MCF 10A (cell line): ENCODE data around the gene KIAA0753. TPM values are rescaled to one million over a fixed set of nuclear protein-coding genes. Genes with fewer than 3 reads are reported as not detected.

ENCODE experiments used
- BruUV-seq: library from RNA; stranded (reverse); fragments of 400-500 nt; replicated peaks from 2 replicates; lab custom pipeline; 2021; lab: Mats Ljungman, UMichigan
- CTCF ChIA-PET: fragments of 300-600 bp; sonication (Branson Sonifier 250); formaldehyde crosslinking; extraction: SDS; loops from one replicate; lab custom pipeline; 2021; ENCODE audit warnings: antibody characterized with exemption, inconsistent platforms; lab: Yijun Ruan, JAX
- POLR2A ChIA-PET: fragments of 300-600, 350-650 bp; sonication (Branson Sonifier 250); formaldehyde crosslinking; extraction: SDS; loops from one replicate; lab custom pipeline; 2020; ENCODE audit warnings: antibody characterized with exemption, inconsistent platforms; lab: Yijun Ruan, JAX
- DNase-seq: peaks from one replicate; pipeline ENCODE4 v3.0.0-alpha.2; 2018; ENCODE audit not compliant: unreplicated experiment
- H3K27ac Mint-ChIP-seq: one replicate; pipeline ENCODE4 v1.8.0; 2022; ENCODE audit warnings: mild to moderate bottlenecking, low read depth, mixed read lengths; ENCODE audit not compliant: unreplicated experiment
- H3K27me3 Mint-ChIP-seq: one replicate; pipeline ENCODE4 v1.8.0; 2022; ENCODE audit warnings: mixed read lengths; ENCODE audit not compliant: insufficient read depth, unreplicated experiment
- H3K36me3 Mint-ChIP-seq: one replicate; pipeline ENCODE4 v1.8.0; 2022; ENCODE audit warnings: mild to moderate bottlenecking, moderate library complexity, mixed read lengths; ENCODE audit not compliant: insufficient read depth, unreplicated experiment
- H3K4me1 Mint-ChIP-seq: one replicate; pipeline ENCODE4 v1.8.0; 2022; ENCODE audit warnings: mixed read lengths; ENCODE audit not compliant: insufficient read depth, unreplicated experiment
- H3K4me3 Mint-ChIP-seq: one replicate; pipeline ENCODE4 v1.8.0; 2022; ENCODE audit warnings: mild to moderate bottlenecking, moderate library complexity, mixed read lengths; ENCODE audit not compliant: unreplicated experiment
- H3K9me3 Mint-ChIP-seq: one replicate; pipeline ENCODE4 v1.8.0; 2022; ENCODE audit warnings: mixed read lengths; ENCODE audit not compliant: unreplicated experiment
- CTCF ChIP-seq: fragments of 200-600 bp; IDR thresholded peaks from one replicate; pipeline ENCODE4 v1.8.0; 2022; ENCODE audit warnings: antibody characterized with exemption, mild to moderate bottlenecking; ENCODE audit not compliant: unreplicated experiment
- intact Hi-C: fragments of 100-400 bp; cut with micrococcal nuclease; formaldehyde crosslinking; loops from 2 replicates; pipeline ENCODE4 v1.14.1; 2022
- total RNA-seq: library from RNA; stranded (reverse); gene quantifications from 2 replicates; pipeline ENCODE4 v1.2.3, GENCODE V29; 2022

The KIAA0753 gene
- total RNA-seq, 1 experiment from 2014 or later = 22.8 TPM

- H3K4me1 Mint-ChIP-seq = no peaks in the 10 kb centered on the region
- no TSS peak for BruUV-seq
- intact Hi-C loops = no loop called here
- H3K4me3 Mint-ChIP-seq = no peak overlapping the region
- CTCF ChIA-PET = interaction anchor here (0.6 to 0.8 kb wide), 4 partner anchors 13 to 64 kb away, joined by 3 read pairs; no protein-coding TSS in a partner anchor
- H3K27me3 Mint-ChIP-seq = no peaks in the 10 kb centered on the region
- H3K36me3 Mint-ChIP-seq = peaks cover 37% of the 10 kb centered on the region
- POLR2A ChIA-PET = no interaction called here
- no peak for DNase-seq
- H3K9me3 Mint-ChIP-seq = no peaks in the 10 kb centered on the region
- TF ChIP-seq CTCF = no peak
- no peak overlapping the region for H3K27ac Mint-ChIP-seq
These were observed 104.5 kb downstream of the KIAA0753 start for GRCh38 chr17:6536053-6536452.

DNA sequence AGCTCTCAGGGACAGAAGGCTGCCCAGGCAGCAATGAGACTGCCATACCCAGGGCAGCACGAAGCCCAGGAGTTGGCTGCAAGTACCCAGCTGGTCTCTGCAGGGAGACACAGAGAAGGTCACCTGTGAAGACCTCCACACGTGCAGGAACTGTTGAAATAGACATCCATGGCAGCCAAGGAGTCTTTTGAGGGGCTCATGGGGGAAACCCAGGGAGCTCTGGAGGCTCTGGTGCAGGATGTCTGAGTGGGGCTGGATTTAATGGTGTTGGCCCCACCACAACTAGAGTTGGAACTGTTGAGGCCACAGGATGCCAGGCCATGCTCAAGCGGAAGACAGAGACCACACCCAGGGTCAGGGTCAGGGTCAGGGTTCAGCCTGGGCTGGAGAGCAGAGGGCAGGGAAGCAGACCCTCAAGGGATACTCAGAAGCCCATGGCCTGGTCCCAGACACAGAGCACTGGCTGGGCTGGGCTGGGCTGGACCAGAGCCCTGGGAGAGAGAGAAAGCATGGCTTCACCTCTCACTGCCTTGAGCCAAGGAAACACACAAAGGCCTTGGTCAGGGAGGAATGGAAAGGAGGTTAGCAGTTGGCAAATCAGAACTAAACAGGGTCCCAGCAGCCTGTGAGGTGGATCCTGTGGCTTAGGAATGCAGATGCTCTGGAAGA, 105.5 kb downstream of the KIAA0753 start:
- POLR2A ChIA-PET = no interaction called here
- intact Hi-C loops = no loop called here
- no TSS peak for BruUV-seq
- Mint-ChIP-seq H3K36me3 (peaks cover 37% of the 10 kb centered on the region), H3K9me3 (no peaks in the 10 kb centered on the region), H3K27ac (no peak overlapping the region), H3K4me3 (no peak overlapping the region), H3K27me3 (no peaks in the 10 kb centered on the region), H3K4me1 (no peaks in the 10 kb centered on the region)
- no peak for DNase-seq
- CTCF ChIA-PET = interaction anchor here (1.0 kb wide), 1 partner anchor 18 kb away, joined by 4 read pairs; no protein-coding TSS in a partner anchor
- no peak for TF ChIP-seq CTCF

- no TSS peak for BruUV-seq
- Mint-ChIP-seq H3K4me3 (no peak overlapping the region), H3K27ac (no peak overlapping the region), H3K27me3 (no peaks in the 10 kb centered on the region), H3K9me3 (no peaks in the 10 kb centered on the region), H3K36me3 (peaks cover 41% of the 10 kb centered on the region), H3K4me1 (no peaks in the 10 kb centered on the region)
- ChIA-PET POLR2A (interaction anchor here (1.2 to 1.5 kb wide), 2 partner anchors 59 to 107 kb away, joined by 3 to 5 read pairs; a partner anchor contains a TSS), CTCF (interaction anchor here (1.1 to 1.3 kb wide), 2 partner anchors 23 to 25 kb away, joined by 4 to 5 read pairs; no protein-coding TSS in a partner anchor)
- DNase-seq = no peak
- no peak for TF ChIP-seq CTCF
- intact Hi-C loops = no loop called here
These were observed 108.0 kb downstream of the KIAA0753 start for GRCh38 chr17:6532441-6532885.

DNA sequence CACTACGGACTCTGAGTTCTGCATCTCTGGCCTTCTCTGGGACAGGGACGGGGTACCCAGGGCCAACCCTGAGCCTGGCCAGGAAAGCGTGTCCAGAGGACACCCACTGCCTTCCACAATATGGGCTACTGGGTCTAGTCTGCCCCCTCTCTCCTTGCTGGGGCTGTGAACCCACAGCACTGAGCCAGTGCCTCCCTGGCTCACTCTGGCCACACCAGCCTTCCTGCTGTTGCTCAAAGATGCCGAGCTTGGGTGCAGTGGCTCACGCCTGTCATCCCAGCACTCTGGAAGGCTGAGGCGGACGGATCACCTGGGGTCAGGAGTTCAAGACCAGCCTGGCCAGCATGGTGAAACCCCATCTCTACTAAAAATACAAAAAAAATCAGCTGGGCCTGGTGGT, 108.9 kb downstream of the KIAA0753 start:
- no peak for TF ChIP-seq CTCF
- H3K4me3 Mint-ChIP-seq = no peak overlapping the region
- H3K27me3 Mint-ChIP-seq = no peaks in the 10 kb centered on the region
- no peaks in the 10 kb centered on the region for H3K9me3 Mint-ChIP-seq
- intact Hi-C loops = no loop called here
- POLR2A ChIA-PET = interaction anchor here (1.2 to 1.5 kb wide), 3 partner anchors 59 to 108 kb away, joined by 3 to 5 read pairs (median 3); a partner anchor contains a TSS
- no peak overlapping the region for H3K27ac Mint-ChIP-seq
- H3K4me1 Mint-ChIP-seq = no peaks in the 10 kb centered on the region
- CTCF ChIA-PET = interaction anchor here (1.3 kb wide), 1 partner anchor 24 kb away, joined by 5 read pairs; no protein-coding TSS in a partner anchor
- DNase-seq = no peak
- peaks cover 33% of the 10 kb centered on the region for H3K36me3 Mint-ChIP-seq
- no TSS peak for BruUV-seq
